Upper lobe of left lung (tissue), 4 donors: Measurements from ENCODE around the gene CLEC4F.

Source experiments
- CTCF ChIP-seq, 6 experiments: fragments of 450-650 bp in 4 of 6; fragments of 200-600 bp in 2 of 6; sonication (generic) in 2 of 6; IDR thresholded peaks; one replicate each; pipeline ENCODE4 v1.5.1; 2016 to 2019; ENCODE audit warnings: antibody characterized with exemption in 6 of 6
- EP300 ChIP-seq, 4 donors: sonication (generic); formaldehyde crosslinking; IDR thresholded peaks; one replicate each; pipeline ENCODE4 v1.5.1; 2017; ENCODE audit warnings: antibody characterized with exemption in 4 of 4, control low read depth in 2 of 4
- POLR2A ChIP-seq, 4 donors: fragments of 450-650 bp; IDR thresholded peaks; one replicate each; pipeline ENCODE4 v1.5.1; 2016 to 2017; ENCODE audit warnings: antibody characterized with exemption in 4 of 4, mild to moderate bottlenecking in 2 of 4
- POLR2AphosphoS5 ChIP-seq, 2 donors: sonication (generic); formaldehyde crosslinking; IDR thresholded peaks; one replicate each; pipeline ENCODE4 v1.5.1; 2017; ENCODE audit warnings: antibody characterized with exemption in 2 of 2

- TF ChIP-seq POLR2AphosphoS5 (IDR thresholded peaks at IDR 0.05), result no peak
- TF ChIP-seq CTCF (IDR thresholded peaks at IDR 0.05), result no peak
- TF ChIP-seq EP300 (IDR thresholded peaks at IDR 0.05), result no peak
- TF ChIP-seq POLR2A (IDR thresholded peaks at IDR 0.05), result no peak
Measured at GRCh38 chr2:70790136-70790828, 30.1 kb downstream of the CLEC4F start, which contains the start of gene FIGLA.
